C4-2B (cell line): Measurements from ENCODE around the gene PCDHGA2.

Source experiments
- CTCF ChIP-seq: fragments of 450-650 bp; conservative IDR thresholded peaks from 2 replicates; pipeline ENCODE4 v1.5.1; 2017; ENCODE audit warnings: mild to moderate bottlenecking
- ZFX ChIP-seq: fragments of 450-650 bp; IDR thresholded peaks from 2 replicates; pipeline ENCODE4 v1.6.1; 2017

- TF ChIP-seq CTCF (no peak), ZFX (no peak)
Observed at GRCh38 chr5:141374627-141375026, 36.1 kb downstream of the PCDHGA2 start.
